SH-SY5Y (cell line): ENCODE measurements around the gene BACE2.

Source experiments
- GATA2 ChIP-seq: IDR thresholded peaks from 2 replicates; pipeline ENCODE4 v1.6.1; 2011; ENCODE audit warnings: mild to moderate bottlenecking, low read depth, low read length
- GATA3 ChIP-seq: IDR thresholded peaks from 2 replicates; pipeline ENCODE4 v1.6.1; 2011; ENCODE audit warnings: low read depth, mild to moderate bottlenecking, low read length, moderate library complexity

- TF ChIP-seq GATA3 (no peak), GATA2 (no peak)
These were observed 67.2 kb downstream of the BACE2 start for GRCh38 chr21:41235201-41235600.
